T47D (cell line): Measurements from ENCODE around the gene FAM228B.

Source experiments
- DNase-seq, 2 experiments: peaks; one replicate each; pipeline versions ENCODE4 v3.0.0 to v3.0.0-alpha.2; 2011 to 2012; ENCODE audit warnings: low read depth in 1 of 2, low spot score in 1 of 2
- JUND ChIP-seq: IDR thresholded peaks from 2 replicates; pipeline ENCODE4 v1.6.1; 2012; ENCODE audit warnings: low read depth
- in situ Hi-C: cut with HindIII; loops from 2 replicates; pipeline ENCODE4 v1.10.0; 2016; ENCODE audit warnings: low sequenced_read_pairs, low pct_unique_long_range_greater_than_20kb

FAM228B gene

GRCh38 chr2:24123195-24123921, at the start of gene FAM228B, which contains the start of gene PFN4:
FAM228B (plus strand) TSS chr2:24123469; CDS start chr2:24124362, 893 bp downstream.
PFN4 (minus strand) TSS chr2:24123334; CDS start chr2:24122535, 799 bp downstream.
- in situ Hi-C loops, result no loop called here
- no peak for TF ChIP-seq JUND
- DNase-seq, result peak; percentile 89 to 92

DNA sequence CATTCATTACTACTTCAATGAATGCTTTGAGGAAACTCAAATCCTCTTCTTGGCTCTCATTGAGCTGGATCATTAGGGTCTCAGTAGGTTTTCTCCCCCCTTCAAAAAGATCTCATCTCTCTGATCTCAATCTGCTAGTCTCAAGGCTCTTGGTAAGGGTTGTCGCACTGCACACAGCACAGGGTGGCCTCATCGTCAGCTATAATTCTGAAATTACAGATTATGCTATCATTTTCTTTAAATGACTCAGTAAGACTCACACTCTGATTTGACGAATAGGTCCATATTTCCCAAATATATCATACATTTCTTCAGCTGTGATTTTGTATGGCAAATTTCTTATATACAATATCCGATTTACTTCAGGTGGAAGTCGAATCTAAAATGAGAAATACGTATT, 49.5 kb upstream of the FAM228B start:
- no peak for TF ChIP-seq JUND
- no peak for DNase-seq
- in situ Hi-C loops, result no loop called here

GRCh38 chr2:24075259-24075658, 48.0 kb upstream of the FAM228B start:
- in situ Hi-C loops, result no loop called here
- no peak for TF ChIP-seq JUND
- DNase-seq, result no peak

- DNase-seq, result peak; percentile 52 to 98
- in situ Hi-C loops, result no loop called here
- TF ChIP-seq JUND, result no peak
Observed at GRCh38 chr2:24075915-24076848, 47.1 kb upstream of the FAM228B start, which contains the start of gene SF3B6. SF3B6 (minus strand) TSS chr2:24076326; CDS start chr2:24076229, 97 bp downstream.

DNA sequence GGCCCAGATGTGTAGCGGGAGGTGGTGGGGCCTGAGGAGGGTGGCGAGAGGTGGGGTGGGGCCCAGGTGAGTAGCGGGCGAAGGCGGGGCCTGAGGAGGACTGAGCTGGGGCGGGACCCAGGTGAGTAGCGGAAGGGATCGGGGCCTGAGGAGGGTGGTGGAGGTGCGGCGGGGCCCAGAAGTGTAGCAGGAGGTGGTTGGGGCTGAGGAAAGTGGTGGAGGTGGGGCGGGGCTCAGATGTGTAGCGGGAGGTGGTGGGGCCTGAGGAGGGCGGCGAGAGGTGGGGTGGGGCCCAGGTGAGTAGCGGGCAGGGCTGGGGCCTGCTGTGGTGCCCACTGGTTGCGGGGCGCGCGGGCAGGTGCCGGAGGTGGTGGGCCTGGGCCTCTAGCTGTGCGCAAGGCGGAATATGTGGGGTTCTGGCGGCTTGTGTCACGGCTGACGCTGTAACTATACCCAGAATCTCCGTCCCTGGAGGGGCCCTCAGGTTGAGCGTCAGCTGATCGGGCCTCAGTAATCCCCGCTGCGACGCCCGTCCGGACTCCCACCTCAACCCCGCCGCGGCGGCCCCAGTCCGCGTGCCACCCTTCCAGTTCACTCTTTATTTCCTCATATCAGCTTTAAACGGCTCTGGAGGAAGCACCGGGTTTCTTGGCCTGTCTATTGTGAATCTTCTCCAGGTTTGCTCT, 46.3 kb upstream of the FAM228B start:
- in situ Hi-C loops, result no loop called here
- TF ChIP-seq JUND, result peak; percentile 61; the same call in 1 of the 2 replicates
- DNase-seq, result peak; percentile 36 to 46

GRCh38 chr2:24077535-24077877, 45.8 kb upstream of the FAM228B start:
- no peak for DNase-seq
- in situ Hi-C loops, result no loop called here
- no peak for TF ChIP-seq JUND

GRCh38 chr2:24077879-24078278, 45.4 kb upstream of the FAM228B start:
- DNase-seq, result no peak
- in situ Hi-C loops, result no loop called here
- no peak for TF ChIP-seq JUND

GRCh38 chr2:24080701-24081100, 42.6 kb upstream of the FAM228B start:
- no peak for DNase-seq
- in situ Hi-C loops, result no loop called here
- TF ChIP-seq JUND, result no peak

GRCh38 chr2:24082787-24083566, 40.3 kb upstream of the FAM228B start:
- DNase-seq, result no peak
- no peak for TF ChIP-seq JUND
- in situ Hi-C loops, result no loop called here

GRCh38 chr2:24083567-24084385, 39.5 kb upstream of the FAM228B start:
- TF ChIP-seq JUND, result no peak
- DNase-seq, result peak; percentile 35 to 87
- in situ Hi-C loops, result no loop called here
